HG03066 (cell line): ENCODE results near the gene CLCN6.

Experiments used
- ATAC-seq: cut with Tn5 transposase; IDR thresholded peaks from one replicate; pipeline ENCODE4 v1.9.1; 2021; ENCODE audit warnings: low read depth; ENCODE audit not compliant: unreplicated experiment

The CLCN6 gene

DNA sequence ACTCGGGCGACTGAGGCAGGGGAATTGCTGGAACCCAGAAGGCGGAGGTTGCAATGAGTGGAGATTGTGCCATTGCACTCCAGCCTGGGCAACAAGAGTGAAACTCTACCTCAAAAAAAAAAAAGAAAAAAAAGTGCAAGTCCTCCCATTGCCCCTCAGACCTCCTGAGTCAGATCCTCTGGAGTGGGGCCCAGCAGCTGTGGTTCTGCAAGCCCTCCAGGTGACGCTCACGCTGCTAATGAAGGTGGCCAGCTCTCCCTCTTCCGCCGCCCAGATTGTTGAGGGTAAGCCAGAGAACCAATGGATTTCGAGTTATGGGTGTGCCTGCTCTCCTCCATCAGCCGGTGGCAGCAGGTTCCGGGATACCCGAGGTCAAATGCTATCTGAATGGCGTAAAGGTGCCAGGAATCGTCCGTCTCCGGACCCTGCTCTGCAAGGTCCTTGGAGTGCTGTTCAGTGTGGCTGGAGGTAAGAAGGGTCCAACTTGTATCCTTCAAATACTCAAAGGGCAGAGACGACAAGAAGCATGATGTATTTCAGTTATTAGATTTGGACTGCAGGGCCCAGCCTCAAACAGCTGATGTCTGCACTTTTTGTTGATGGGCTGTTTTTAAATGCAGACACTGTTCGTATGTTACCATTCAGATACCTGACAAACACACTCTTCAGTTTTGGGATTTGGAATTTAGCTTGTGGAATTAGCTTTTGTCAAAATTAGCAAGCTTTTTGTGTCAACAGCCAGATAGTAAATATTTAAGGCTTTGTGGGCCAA, 17.6 kb downstream of the CLCN6 start:
- ATAC-seq: no peak

DNA sequence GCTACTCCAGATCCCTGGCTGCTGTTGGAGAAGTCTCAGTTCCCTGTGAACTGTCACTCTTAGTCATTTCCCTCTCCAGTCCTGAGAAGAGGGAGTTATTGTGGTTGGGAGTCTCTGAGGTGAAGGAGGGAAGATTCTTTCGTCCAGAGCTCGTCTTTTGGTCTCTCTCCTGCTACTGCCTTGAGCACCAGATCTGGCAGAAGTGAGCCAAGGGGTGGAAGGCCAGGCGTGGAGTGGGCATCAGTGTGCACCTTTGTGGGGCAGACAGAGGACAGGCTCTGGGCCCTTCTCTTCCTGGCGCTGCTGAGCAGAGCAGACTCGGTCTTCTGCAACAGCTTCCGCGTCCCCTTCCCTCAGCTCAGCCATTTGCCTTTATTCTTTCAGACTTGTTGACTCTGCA, 19.1 kb downstream of the CLCN6 start:
- no peak for ATAC-seq

DNA sequence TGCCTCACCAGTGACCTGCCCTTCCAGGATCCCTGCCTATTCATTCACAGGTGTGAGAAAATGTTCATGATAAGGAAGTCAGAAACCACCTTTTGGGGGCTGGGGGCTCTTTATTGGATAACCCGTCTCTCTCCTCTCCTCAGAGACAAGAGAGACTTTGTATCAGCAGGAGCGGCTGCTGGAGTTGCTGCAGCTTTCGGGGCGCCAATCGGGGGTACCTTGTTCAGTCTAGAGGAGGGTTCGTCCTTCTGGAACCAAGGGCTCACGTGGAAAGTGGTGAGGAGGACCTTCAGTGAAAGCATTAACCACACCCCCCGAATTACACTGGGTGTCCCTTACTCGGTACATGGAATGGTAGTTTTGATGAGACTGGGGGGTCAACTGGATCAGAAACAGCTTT, 21.0 kb downstream of the CLCN6 start:
- no peak for ATAC-seq

DNA sequence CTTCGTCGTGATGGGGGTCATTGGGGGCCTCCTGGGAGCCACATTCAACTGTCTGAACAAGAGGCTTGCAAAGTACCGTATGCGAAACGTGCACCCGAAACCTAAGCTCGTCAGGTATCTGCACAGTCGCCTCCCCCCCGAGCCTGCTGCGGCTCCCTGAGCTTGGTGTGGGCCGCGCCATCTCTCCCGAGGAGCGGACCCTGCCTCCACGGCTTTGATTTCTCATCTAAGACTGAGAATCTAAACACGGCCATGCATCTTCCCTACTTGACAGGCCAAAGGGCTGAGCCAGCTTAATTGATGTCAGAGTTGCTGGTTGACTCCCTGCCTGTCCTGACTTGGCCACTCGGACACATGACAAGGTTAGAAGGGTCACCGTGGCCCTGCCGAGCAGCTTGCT, 22.5 kb downstream of the CLCN6 start:
- ATAC-seq: no peak

DNA sequence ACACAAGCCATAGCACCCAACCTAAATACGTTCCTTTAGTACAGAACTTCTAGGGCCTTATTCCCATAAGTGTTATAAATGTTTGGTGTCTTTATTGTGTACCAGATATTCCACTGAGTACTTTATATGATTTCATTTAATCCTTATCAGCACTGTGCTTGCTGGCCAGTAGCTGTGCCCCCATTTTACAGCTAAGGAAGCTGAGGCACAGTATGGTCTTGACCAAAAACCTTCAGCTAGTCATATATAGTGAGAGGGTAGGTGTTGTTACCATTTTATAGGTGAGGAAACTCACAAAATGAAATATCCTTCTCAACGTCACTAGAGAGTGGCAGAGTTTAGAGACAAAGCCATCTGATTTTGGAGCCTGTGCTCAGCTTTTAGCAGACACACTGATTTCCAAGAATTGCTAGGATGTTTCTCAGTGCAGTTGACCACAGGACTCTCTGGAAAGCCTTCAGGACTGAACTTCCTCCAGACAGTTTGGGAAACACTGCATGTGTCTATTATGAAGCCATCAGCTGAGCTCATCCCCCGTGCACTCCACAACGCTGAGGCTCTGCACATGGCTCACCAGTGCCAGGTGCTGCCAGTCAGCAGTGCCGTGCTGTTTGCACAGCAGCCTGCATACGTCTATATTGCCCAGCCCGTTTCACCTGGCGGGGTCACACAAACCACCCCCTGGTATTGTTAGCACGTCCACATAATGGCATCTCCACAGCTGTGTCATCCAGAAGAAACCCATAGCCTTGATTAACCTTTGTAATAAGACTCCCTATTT, 26.1 kb downstream of the CLCN6 start:
- no peak for ATAC-seq

DNA sequence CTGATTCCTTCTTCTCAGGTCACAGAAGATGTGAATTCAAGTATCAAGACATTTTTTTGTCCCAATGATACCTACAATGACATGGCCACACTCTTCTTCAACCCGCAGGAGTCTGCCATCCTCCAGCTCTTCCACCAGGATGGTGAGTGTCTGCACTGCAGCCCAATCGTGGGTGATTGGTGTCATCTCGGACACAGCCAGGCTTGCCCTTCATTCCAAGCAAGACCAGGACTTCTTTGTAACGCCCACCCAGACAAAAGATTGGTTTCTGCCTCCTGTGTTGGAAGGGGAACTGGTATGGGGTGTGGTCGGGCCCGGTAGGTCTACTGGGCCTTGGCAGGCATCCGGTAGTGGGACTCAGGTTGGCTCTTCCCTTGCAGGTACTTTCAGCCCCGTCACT, 27.5 kb downstream of the CLCN6 start:
- no peak for ATAC-seq

DNA sequence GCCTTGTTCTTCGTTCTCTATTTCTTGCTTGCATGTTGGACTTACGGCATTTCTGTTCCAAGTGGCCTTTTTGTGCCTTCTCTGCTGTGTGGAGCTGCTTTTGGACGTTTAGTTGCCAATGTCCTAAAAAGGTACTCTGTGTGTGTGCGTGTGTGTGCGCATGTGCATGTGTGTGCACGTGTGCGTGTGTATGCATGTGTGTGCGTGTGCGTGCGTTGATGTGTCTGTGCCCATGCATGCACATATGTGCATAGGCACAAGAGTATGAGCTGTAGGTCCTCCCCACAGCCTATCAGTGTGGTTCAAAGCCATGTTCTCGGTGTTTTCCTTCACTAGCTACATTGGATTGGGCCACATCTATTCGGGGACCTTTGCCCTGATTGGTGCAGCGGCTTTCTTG, 27.9 kb downstream of the CLCN6 start:
- no peak for ATAC-seq

DNA sequence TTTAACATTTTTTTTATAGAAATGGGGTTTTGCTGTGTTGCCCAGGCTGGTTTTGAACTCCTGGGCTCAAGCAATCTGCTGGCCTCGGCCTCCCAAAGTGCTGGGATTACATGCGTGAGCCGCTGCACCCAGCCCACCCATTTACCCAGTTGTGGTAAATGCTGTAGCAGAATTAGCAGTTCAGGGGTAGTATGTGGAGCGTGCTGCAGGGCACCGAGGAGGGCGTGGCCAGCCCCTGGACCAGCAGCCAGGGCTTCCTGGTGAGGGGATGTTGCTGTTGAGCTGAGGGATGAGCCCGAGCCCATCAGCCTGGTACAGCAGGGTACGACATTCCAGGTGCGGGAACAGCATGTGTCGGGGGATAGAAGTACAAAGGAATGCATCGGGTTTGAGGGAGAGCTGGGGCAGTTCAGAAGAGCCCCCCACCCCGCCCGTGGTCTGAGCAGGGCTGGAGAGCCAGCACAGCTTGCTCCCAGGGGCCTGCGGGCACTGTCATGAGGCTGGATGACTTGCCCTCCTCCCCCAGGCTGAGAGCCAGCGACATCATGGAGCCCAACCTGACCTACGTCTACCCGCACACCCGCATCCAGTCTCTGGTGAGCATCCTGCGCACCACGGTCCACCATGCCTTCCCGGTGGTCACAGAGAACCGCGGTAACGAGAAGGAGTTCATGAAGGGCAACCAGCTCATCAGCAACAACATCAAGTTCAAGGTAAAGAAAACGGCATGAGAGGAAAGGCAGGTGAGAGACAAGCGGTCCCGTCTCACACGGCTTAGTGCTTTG, 29.6 kb downstream of the CLCN6 start:
- ATAC-seq: no peak

DNA sequence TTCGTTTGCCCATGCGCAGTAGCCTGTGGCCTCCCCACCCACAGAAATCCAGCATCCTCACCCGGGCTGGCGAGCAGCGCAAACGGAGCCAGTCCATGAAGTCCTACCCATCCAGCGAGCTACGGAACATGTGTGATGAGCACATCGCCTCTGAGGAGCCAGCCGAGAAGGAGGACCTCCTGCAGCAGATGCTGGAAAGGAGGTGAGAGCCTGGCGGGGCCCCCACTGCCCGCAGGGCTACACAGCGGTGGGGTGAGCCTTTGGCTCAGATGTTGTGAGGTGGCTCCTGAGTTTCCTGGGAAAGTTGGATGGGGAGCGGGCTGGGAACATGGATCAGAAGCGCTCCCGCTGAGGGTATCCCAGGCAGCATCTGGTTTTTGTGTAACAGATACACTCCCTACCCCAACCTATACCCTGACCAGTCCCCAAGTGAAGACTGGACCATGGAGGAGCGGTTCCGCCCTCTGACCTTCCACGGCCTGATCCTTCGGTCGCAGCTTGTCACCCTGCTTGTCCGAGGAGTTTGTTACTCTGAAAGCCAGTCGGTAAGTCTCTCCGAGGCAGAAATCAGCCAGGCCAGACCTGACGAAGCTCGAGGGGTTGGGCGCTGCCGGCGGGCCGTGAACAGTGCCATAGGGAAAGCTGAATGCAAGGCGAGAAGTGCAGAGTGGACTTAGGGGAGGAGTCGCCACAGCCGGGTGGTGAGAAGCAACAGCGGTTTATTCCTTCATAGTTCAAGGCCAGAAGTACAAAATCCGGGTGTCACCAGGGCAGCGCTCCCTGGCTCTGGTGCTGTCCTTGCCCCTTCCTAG, 31.2 kb downstream of the CLCN6 start:
- ATAC-seq: no peak

DNA sequence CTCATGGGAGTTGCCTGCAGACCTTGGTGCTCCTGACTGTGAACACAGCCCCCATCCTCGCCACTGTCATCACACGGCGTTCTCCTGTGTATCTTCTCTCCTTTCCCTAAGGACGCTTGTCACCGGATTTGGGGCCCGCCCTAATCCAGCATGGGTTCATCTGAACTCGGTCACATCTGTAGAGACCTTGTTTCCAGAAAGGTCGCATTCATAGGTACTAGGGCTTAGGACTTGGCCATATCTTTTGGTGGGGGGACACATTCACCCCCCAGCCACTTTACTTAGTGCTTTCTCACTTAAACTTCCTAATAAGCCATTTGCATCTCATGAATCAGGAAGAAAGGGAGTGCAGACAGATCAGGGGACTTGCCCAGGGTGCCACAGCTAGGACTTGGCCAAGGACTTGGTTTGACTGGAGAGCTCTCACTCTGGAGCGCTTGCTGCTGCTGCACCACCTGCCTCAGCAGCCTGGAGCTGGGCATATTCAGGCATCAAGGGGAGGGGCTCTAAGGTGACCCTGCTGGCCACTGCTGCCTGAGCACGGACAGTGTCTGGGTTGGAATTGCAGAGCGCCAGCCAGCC, 31.9 kb downstream of the CLCN6 start:
- ATAC-seq: no peak

DNA sequence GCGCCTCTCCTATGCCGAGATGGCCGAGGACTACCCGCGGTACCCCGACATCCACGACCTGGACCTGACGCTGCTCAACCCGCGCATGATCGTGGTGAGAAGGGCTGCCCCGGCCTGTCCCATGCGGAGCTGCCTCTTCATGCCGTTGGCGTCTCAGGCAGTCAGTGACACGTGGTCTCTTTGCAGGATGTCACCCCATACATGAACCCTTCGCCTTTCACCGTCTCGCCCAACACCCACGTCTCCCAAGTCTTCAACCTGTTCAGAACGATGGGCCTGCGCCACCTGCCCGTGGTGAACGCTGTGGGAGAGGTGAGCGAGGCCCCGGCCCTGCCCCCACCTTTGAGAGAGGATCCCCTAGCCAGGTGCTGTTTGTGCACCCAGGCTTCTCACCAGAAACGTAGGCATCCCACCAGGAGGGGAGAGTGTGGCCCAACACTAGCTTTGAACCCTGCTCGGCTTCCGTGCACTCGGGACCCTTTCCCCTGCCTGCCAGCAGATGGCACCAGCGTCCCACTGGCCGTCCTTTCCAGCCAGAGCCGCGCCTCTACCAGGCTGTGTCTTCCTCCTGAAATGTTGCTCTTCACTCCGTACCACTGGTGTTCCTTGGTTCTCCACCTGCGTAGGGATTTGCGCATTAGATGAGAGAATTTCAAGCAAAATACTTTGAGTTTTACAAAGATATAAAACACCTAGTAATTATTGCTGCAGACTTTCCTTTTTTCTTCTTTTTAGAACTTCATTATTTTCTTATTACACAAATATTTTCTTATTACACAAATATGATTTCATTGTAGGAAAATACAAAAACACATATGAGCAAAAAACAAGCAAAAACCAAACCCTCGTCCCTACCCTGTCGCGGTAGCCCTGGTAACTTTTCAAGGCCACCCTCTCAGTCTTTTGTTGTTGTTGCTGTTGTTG, 32.6 kb downstream of the CLCN6 start:
- no peak for ATAC-seq

DNA sequence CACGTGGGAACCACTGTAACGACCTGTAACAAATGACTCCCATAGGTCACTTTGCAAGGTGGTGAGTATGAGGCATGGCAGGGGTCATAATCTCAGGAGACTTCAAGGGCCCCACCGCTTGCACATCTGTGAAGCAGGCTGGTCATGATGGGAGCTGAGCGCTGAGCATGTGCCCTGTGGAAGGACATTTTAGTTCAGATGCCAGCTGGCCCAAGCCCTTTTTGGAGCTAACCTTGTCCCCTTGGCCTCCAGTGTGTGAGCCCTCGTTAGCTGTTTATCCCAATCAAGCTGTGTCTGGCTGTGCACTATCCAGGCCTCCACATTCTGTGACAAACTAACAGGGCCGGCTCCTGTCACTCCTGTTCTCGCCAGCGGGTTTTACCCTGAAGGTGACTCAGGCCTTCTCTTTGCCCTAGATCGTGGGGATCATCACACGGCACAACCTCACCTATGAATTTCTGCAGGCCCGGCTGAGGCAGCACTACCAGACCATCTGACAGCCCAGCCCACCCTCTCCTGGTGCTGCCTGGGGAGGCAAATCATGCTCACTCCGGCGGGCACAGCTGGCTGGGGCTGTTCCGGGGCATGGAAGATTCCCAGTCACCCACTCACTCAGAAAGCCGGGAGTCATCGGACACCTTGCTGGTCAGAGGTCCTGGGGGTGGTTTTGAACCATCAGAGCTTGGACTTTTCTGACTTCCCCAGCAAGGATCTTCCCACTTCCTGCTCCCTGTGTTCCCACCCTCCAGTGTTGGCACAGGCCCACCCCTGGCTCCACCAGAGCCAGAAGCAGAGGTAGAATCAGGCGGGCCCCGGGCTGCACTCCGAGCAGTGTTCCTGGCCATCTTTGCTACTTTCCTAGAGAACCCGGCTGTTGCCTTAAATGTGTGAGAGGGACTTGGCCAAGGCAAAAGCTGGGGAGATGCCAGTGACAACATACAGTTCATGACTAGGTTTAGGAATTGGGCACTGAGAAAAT, 34.0 kb downstream of the CLCN6 start:
- no peak for ATAC-seq

DNA sequence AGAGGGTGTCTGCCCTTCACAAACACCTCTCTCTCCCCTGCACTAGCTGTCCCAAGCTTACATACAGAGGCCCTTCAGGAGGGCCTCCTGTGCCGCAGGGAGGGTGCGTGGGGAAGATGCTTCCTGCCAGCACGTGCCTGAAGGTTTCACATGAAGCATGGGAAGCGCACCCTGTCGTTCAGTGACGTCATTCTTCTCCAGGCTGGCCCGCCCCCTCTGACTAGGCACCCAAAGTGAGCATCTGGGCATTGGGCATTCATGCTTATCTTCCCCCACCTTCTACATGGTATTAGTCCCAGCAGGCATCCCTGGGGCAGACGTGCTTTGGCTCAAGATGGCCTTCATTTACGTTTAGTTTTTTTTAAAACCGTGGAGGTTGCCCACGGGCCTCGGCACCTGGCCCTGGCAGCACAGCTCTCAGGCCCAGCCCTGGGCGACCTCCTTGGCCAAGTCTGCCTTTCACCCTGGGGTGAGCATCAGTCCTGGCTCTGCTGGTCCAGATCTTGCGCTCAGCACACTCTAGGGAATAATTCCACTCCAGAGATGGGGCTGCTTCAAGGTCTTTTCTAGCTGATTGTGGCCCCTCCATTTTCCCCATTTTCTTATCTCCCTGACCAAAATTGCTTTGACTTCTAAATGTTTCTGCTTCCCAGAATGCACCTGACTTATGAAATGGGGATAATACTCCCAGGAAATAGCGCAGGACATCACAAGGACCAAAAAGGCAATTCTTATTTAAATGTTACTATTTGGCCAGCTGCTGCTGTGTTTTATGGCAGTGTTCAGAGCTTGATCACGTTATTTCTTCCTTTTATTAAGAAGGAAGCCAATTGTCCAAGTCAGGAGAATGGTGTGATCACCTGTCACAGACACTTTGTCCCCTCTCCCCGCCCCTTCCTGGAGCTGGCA, 35.5 kb downstream of the CLCN6 start:
- peak; percentile 17 for ATAC-seq

DNA sequence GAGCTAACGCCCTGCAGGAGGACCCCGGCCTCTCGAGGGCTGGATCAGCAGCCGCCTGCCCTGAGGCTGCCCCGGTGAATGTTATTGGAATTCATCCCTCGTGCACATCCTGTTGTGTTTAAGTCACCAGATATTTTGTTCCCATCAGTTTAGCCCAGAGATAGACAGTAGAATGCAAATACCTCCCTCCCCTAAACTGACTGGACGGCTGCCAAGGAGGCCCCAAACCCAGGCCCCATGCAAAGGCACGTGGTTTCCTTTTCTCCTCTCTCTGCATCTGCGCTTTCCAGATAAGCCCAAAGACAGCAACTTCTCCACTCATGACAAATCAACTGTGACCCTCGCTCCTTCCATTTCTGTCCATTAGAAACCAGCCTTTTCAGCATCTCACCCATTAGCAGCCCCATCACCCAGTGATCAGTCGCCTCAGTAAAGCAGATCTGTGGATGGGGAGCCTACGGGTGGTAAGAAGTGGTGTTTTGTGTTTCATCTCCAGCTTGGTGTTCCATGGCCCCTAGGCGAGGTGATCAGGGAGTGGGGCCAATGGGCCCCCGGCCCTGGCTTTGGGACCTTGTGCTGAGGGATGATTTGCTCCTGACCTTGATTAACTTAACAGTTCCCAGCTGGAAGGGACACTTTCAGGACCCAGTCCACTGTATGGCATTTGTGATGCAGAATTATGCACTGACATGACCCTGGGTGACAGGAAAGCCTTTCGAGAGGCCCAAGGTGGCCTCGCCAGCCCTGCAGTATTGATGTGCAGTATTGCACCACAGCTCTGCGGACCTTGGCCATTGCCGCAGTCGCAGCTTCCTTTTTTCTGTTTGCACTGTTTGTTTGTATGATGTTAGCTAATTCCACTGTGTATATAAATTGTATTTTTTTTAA, 36.4 kb downstream of the CLCN6 start:
- peak; percentile 65 for ATAC-seq

DNA sequence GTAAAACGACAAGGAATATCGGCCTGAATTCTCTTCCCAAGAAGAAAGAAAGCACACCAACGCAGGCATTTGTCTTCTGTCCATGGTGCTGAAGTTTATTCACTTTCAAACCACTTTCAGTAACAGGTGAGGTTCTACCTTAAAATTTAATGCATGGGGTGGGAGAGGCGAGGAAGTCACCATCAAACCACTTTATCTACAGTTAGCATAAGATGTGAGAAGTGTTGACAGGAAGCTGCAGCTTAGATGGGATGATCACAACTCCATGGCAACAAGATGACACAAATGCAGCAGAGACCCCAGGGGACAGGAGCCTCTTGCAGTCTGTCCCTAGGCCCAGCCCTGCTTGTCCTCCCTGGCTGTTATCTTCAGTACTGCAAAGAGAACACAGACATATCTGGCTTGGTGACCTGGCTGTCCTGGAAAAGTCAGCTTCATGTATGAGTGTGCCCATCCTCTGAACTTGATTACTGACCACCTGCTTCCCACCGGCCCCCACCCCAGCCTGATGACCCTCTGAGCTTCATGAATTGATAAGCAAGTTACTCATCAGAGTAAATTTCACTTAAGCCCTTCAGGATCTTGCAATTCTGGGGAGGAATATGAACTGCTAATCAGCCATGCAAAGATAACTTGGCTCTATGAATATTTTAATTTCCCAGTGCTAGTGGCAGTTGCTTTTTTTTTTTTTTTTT, 39.8 kb downstream of the CLCN6 start:
- no peak for ATAC-seq
